ENCODE data around the gene EDDM3A.

EDDM3A gene

DNA sequence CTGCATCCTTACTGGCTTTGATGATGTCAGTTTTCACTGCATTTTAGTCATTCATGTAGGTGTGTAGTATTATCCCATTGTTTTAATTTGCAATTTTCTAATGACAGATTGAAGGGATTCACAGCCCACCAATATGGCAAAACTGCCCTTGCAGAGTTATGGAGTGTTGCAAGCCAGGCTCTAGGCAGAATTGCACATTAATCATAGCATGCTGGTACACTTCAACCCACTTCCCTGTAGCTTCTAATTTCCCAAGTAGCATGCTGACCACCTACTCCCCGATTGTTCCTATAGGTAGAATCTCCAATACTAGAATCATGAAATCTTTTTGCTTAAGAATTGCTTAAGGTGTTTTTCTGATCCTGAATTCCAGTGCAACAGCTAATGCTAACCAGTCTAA, 30.2 kb downstream of the EDDM3A start:
- no peaks in the 10 kb centered on the region for H3K27me3 ChIP-seq
- H3K9me3 ChIP-seq = no peaks in the 10 kb centered on the region
- H3K4me1 ChIP-seq (ENCODE audit: control insufficient read depth in 1 of 2, insufficient read depth in 1 of 2, low read depth in 1 of 2, low read length in 1 of 2) = peaks cover 11 to 19% of the 10 kb centered on the region in 2 experiments
- no peak overlapping the region for H3K4me3 ChIP-seq (ENCODE audit: low read depth in 1 of 2, low read length in 1 of 2)
- no peak overlapping the region for H3K27ac ChIP-seq
- H3K36me3 ChIP-seq = no peaks in the 10 kb centered on the region
- TF ChIP-seq, protein P1, sequence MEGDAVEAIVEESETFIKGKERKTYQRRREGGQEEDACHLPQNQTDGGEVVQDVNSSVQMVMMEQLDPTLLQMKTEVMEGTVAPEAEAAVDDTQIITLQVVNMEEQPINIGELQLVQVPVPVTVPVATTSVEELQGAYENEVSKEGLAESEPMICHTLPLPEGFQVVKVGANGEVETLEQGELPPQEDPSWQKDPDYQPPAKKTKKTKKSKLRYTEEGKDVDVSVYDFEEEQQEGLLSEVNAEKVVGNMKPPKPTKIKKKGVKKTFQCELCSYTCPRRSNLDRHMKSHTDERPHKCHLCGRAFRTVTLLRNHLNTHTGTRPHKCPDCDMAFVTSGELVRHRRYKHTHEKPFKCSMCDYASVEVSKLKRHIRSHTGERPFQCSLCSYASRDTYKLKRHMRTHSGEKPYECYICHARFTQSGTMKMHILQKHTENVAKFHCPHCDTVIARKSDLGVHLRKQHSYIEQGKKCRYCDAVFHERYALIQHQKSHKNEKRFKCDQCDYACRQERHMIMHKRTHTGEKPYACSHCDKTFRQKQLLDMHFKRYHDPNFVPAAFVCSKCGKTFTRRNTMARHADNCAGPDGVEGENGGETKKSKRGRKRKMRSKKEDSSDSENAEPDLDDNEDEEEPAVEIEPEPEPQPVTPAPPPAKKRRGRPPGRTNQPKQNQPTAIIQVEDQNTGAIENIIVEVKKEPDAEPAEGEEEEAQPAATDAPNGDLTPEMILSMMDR (IDR thresholded peaks at IDR 0.05) = no peak

DNA sequence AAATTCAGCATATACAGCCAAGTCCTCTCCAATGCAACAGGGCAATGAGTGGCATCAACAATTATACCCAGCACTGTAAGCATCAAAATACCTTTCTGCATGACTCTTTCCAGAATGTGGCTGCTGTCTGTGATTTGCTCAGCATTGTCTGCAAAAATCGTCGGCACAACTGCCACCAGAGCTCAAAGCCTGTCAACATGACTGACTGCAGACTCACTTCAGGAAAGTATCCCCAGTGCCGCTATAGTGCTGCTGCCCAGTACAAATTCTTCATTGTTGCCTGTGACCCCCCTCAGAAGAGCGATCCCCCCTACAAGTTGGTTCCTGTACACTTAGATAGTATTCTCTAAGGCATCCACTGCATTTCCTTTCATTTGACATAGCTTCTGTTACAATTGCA, 36.1 kb downstream of the EDDM3A start:
- no peaks in the 10 kb centered on the region for H3K27me3 ChIP-seq
- H3K4me3 ChIP-seq (ENCODE audit: low read depth in 1 of 2, low read length in 1 of 2) = peak overlapping the region; percentile 40 to 56
- no peaks in the 10 kb centered on the region for H3K9me3 ChIP-seq
- H3K27ac ChIP-seq = peak overlapping the region; percentile 89
- no peaks in the 10 kb centered on the region for H3K36me3 ChIP-seq
- TF ChIP-seq, protein P1 (IDR thresholded peaks at IDR 0.05) = no peak
- H3K4me1 ChIP-seq (ENCODE audit: control insufficient read depth in 1 of 2, insufficient read depth in 1 of 2, low read depth in 1 of 2, low read length in 1 of 2) = peaks cover 33 to 55% of the 10 kb centered on the region in 2 experiments

DNA sequence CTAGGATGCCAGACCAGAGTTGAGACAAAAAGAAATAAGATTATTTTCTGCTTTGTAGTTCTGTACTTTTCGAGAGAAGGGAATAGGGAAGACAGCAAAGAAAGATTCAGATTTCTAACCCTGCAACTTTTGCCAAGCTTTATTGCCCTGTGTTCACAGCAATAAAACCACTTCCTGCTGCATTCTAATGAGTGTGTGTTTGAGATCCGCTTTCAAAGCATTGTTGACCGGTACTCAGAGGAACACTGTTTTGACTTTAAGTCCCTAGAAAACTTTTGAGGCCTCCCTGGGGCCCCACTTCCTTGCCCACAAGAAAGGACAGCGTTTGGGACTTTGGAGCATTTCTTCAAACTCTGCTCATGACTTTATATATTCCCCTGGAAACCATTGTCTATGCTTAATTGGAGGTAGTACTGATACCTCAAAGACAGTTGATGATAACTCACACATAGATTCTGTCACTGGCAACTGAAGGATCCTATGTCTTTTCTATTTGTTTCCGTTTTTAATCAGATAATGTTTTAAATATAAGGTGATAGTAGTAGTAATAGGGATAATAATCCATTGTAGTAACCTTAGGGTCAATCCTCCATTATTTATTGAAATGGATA, 36.7 kb downstream of the EDDM3A start:
- Histone ChIP-seq H3K4me3 (ENCODE audit: low read depth in 1 of 2, low read length in 1 of 2) (peak overlapping the region; percentile 40 to 56), H3K27ac (peak overlapping the region; percentile 89), H3K27me3 (no peaks in the 10 kb centered on the region), H3K9me3 (no peaks in the 10 kb centered on the region), H3K36me3 (no peaks in the 10 kb centered on the region), H3K4me1 (ENCODE audit: control insufficient read depth in 1 of 2, insufficient read depth in 1 of 2, low read depth in 1 of 2, low read length in 1 of 2) (peaks cover 33 to 55% of the 10 kb centered on the region in 2 experiments)
- TF ChIP-seq, protein P1 (IDR thresholded peaks at IDR 0.05) = no peak

DNA sequence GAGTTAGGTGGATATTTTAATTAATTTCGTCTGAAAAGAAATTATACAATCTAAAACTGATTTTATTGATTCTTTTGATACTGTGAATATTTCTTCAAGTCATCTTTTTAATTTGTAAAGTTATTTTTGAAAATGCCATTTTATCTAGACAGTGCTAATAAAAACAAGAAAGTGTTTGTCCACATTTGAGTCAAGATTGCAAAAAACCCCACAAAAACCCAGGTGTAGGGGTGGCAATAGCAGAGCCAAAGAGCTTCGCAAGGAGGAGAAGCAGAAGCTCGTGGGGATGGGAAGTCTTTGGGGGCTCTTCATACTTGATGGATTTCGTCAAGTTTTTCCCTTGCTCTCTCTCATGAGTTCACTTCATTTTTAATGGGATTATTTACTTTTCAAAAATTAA, 41.3 kb downstream of the EDDM3A start:
- no peaks in the 10 kb centered on the region for H3K27me3 ChIP-seq
- H3K4me1 ChIP-seq (ENCODE audit: control insufficient read depth in 1 of 2, insufficient read depth in 1 of 2, low read depth in 1 of 2, low read length in 1 of 2) = peaks cover 18 to 44% of the 10 kb centered on the region in 2 experiments
- TF ChIP-seq, protein P1 (IDR thresholded peaks at IDR 0.05) = no peak
- no peak overlapping the region for H3K27ac ChIP-seq
- H3K36me3 ChIP-seq = no peaks in the 10 kb centered on the region
- no peaks in the 10 kb centered on the region for H3K9me3 ChIP-seq
- H3K4me3 ChIP-seq (ENCODE audit: low read depth in 1 of 2, low read length in 1 of 2) = no peak overlapping the region

DNA sequence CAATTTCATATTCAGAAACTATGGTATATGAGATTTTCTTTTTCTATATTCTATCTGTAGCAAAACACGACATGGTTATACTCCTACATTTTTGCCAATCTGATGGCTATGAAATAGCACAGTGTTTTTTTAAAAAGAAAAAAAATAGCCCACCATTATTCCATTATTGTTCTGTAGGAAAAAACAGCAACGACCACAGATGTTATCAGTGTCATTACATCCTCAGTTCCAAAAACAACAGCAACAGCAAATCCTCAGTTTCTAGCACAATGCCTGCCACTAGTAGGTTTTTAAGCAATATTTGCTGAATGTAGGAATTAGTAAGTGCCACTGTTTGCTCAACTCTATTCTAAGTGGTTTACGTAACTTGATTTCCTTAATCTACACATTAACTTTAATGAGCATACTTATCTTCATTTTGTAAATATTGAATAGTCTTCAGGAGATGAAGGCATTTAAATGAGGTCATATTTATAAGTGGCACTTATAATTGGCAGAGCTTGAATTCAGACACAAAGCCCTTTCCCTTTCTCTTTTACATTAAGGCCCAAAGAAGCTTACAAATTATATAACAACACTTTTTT, 43.6 kb downstream of the EDDM3A start:
- H3K27ac ChIP-seq = peak overlapping the region; percentile 27
- H3K9me3 ChIP-seq = no peaks in the 10 kb centered on the region
- no peaks in the 10 kb centered on the region for H3K36me3 ChIP-seq
- H3K27me3 ChIP-seq = no peaks in the 10 kb centered on the region
- TF ChIP-seq, protein P1 (IDR thresholded peaks at IDR 0.05) = no peak
- no peak overlapping the region for H3K4me3 ChIP-seq (ENCODE audit: low read depth in 1 of 2, low read length in 1 of 2)
- peaks cover 11 to 32% of the 10 kb centered on the region in 2 experiments for H3K4me1 ChIP-seq (ENCODE audit: control insufficient read depth in 1 of 2, insufficient read depth in 1 of 2, low read depth in 1 of 2, low read length in 1 of 2)

Data from neutrophil (primary cell).